Embryonic facial prominence (tissue), 1 donor: ENCODE data around the gene CAPN15.
"Not testable (repeated sequence)": the region's sequence is repeated elsewhere in the genome, so short reads cannot be mapped to it uniquely, and the experiment has no call there.

ENCODE experiments used
- DNase-seq: peaks from one replicate; pipeline ENCODE4 v3.0.0-alpha.2; 2016; ENCODE audit errors: extremely low spot score

The CAPN15 gene

GRCh38 chr16:527015-527903 lies at the start of gene CAPN15:
CAPN15 (plus strand) TSS chr16:527712; CDS start chr16:546839, 19,127 bp downstream.
- DNase-seq: peak; percentile 69

- not testable (repeated sequence) for DNase-seq
Observed at GRCh38 chr16:478287-478686, 49.2 kb upstream of the CAPN15 start.

- no peak for DNase-seq
Observed at GRCh38 chr16:482468-483185, 44.9 kb upstream of the CAPN15 start.

- DNase-seq: no peak
Observed at GRCh38 chr16:483341-484075, 44.0 kb upstream of the CAPN15 start.

- no peak for DNase-seq
Observed at GRCh38 chr16:489606-490005, 37.9 kb upstream of the CAPN15 start.

- DNase-seq: no peak
Observed at GRCh38 chr16:490768-491167, 36.7 kb upstream of the CAPN15 start.

- DNase-seq: no peak
Observed at GRCh38 chr16:491220-491919, 36.1 kb upstream of the CAPN15 start.

GRCh38 chr16:492211-492875 lies 35.2 kb upstream of the CAPN15 start:
- no peak for DNase-seq

GRCh38 chr16:494676-495075 lies 32.8 kb upstream of the CAPN15 start:
- DNase-seq: not testable (repeated sequence)

GRCh38 chr16:495127-495748 lies 32.3 kb upstream of the CAPN15 start:
- no peak for DNase-seq

GRCh38 chr16:496097-496886 lies 31.2 kb upstream of the CAPN15 start:
- DNase-seq: no peak

- DNase-seq: no peak
Observed at GRCh38 chr16:497258-497657, 30.3 kb upstream of the CAPN15 start.

- DNase-seq: no peak
Observed at GRCh38 chr16:499924-500323, 27.6 kb upstream of the CAPN15 start.

GRCh38 chr16:500709-501108 lies 26.8 kb upstream of the CAPN15 start:
- no peak for DNase-seq

- no peak for DNase-seq
Observed at GRCh38 chr16:502179-502943, 25.2 kb upstream of the CAPN15 start.

- no peak for DNase-seq
Observed at GRCh38 chr16:503150-504071, 24.1 kb upstream of the CAPN15 start.

- DNase-seq: no peak
Observed at GRCh38 chr16:505479-506245, 21.9 kb upstream of the CAPN15 start.
